GM13976 (cell line): ENCODE data around the gene CADPS.
A peak's percentile ranks its signal among the peaks of the same experiment; 100 is the strongest.

Experiments used
- DNase-seq: peaks from one replicate; pipeline ENCODE4 v3.0.0; 2012; ENCODE audit warnings: low spot score
- in situ Hi-C: fragments of 300-500 bp; cut with MboI; formaldehyde crosslinking; loops from one replicate; pipeline ENCODE4 v1.12.0; 2022; ENCODE audit warnings: low sequenced_read_pairs, mixed read lengths, inconsistent platforms; ENCODE audit not compliant: unreplicated experiment
- TF ChIP-seq, protein P1 (sequence below): IDR thresholded peaks from 2 replicates; pipeline ENCODE4 v1.5.1; 2012; ENCODE audit warnings: borderline replicate concordance, mild to moderate bottlenecking; ENCODE audit not compliant: insufficient read depth; ENCODE audit errors: extremely low read depth, missing control alignments, control extremely low read depth

Gene CADPS

DNA sequence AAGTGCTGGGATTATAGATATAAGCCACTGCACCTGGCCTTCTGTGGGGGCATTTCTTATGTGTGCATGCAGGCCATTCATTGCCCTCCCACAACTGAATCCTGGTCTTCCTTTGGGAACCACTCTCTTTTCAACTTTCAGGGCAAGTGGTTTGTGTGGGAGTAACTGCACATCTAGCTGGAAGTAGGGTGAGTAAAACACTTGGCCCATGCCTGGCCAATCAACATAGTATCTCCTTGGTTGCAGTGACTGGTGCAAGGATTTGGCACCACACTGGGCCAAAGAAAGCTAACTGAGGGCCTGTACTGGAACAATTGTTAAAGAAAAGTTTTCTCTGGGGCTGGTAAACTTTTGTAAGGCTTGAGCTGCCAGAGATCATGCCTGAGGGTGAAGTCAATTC, 312.6 kb downstream of the CADPS start:
- TF ChIP-seq, protein P1, sequence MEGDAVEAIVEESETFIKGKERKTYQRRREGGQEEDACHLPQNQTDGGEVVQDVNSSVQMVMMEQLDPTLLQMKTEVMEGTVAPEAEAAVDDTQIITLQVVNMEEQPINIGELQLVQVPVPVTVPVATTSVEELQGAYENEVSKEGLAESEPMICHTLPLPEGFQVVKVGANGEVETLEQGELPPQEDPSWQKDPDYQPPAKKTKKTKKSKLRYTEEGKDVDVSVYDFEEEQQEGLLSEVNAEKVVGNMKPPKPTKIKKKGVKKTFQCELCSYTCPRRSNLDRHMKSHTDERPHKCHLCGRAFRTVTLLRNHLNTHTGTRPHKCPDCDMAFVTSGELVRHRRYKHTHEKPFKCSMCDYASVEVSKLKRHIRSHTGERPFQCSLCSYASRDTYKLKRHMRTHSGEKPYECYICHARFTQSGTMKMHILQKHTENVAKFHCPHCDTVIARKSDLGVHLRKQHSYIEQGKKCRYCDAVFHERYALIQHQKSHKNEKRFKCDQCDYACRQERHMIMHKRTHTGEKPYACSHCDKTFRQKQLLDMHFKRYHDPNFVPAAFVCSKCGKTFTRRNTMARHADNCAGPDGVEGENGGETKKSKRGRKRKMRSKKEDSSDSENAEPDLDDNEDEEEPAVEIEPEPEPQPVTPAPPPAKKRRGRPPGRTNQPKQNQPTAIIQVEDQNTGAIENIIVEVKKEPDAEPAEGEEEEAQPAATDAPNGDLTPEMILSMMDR: no peak
- DNase-seq: no peak
- in situ Hi-C loops: no loop called here

DNA sequence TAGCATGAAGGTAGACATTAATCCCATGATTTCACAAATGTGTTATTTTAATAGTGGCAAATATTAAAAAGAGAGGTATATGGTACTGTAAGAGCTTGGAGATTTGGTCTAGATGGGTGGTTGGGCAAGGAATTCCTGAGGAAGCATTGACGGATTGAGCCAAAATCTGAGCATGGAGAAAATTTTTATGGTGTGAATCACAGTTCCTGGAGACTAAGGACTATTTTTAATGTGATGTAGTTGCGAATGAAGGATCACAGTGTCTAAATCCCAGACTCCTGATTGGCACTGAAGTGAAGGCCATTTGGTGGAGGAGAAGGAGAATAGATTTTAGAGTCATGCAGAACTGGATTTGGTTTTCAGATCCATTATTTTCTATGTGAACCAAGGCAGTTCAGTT, 313.2 kb downstream of the CADPS start:
- TF ChIP-seq, protein P1: no peak
- in situ Hi-C loops: no loop called here
- DNase-seq: no peak

- DNase-seq: no peak
- TF ChIP-seq, protein P1: peak; percentile 29
- in situ Hi-C loops: loop anchor here (5.0 kb wide), 1 partner anchor 358 kb away; no protein-coding TSS in a partner anchor
Measured at GRCh38 chr3:62559831-62560445, 315.3 kb downstream of the CADPS start.

GRCh38 chr3:62558549-62559112, 316.6 kb downstream of the CADPS start:
- DNase-seq: peak; percentile 33
- in situ Hi-C loops: loop anchor here (5.0 kb wide), 1 partner anchor 356 kb away; no protein-coding TSS in a partner anchor
- TF ChIP-seq, protein P1: no peak

DNA sequence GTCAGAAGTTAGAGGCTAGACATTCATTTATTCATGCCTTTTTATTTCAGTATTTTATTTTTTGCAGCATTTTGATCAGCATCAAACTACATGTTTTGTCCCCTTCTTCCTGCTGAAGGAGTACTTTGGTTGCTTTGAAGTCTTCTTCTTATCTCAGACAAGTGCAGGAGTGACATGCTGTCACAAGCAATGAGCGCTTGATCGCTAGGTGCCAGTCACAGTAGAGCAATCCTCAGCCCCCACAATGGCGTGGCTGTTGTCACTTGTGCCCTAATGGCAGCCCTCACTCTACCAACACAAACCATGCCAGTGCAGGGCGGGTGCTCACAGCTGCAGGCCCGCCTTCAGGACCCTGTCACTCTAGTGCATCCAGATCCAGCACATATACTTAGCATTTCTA, 317.2 kb downstream of the CADPS start:
- no peak for DNase-seq
- TF ChIP-seq, protein P1: no peak
- in situ Hi-C loops: loop anchor here (5.0 kb wide), 1 partner anchor 356 kb away; no protein-coding TSS in a partner anchor

DNA sequence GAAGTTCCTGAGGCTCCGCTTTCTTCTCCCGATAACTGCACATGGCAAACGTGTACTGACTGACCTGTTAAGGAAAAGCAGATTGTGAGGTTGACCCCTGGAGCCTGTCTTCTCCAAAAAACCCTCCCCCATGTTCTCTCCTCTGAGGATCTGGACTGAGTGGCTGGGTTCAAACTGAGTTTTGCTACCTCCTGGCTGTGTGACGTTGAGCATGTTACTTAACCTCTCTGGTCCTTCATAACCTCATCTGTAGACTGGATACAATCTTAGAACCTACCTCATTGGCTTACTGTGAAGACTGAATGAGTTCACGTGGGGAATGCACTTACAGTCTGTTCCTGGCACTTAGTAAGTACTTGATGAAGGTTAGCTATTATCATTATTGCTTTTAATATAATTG, 317.8 kb downstream of the CADPS start:
- in situ Hi-C loops: loop anchor here (5.0 kb wide), 1 partner anchor 355 kb away; no protein-coding TSS in a partner anchor

More for the DNA sequence above, 317.8 kb downstream of the CADPS start:
- DNase-seq: no peak
- TF ChIP-seq, protein P1: no peak
